ENCODE results near the gene IQCK.

- TF ChIP-seq POLR2A (IDR thresholded peaks at IDR 0.05) = no peak
- TF ChIP-seq CTCF (IDR thresholded peaks at IDR 0.05) = no peak
Observed at GRCh38 chr16:19829844-19830692, 112.0 kb downstream of the IQCK start.

All from thyroid gland (tissue), 4 donors.